AML-193 (cell line): ENCODE measurements around the gene C19orf85.

Experiments used
- DNase-seq, 2 experiments: peaks; one replicate each; lab custom pipeline; 2025; lab: John Stamatoyannopoulos, UW

The C19orf85 gene

DNA sequence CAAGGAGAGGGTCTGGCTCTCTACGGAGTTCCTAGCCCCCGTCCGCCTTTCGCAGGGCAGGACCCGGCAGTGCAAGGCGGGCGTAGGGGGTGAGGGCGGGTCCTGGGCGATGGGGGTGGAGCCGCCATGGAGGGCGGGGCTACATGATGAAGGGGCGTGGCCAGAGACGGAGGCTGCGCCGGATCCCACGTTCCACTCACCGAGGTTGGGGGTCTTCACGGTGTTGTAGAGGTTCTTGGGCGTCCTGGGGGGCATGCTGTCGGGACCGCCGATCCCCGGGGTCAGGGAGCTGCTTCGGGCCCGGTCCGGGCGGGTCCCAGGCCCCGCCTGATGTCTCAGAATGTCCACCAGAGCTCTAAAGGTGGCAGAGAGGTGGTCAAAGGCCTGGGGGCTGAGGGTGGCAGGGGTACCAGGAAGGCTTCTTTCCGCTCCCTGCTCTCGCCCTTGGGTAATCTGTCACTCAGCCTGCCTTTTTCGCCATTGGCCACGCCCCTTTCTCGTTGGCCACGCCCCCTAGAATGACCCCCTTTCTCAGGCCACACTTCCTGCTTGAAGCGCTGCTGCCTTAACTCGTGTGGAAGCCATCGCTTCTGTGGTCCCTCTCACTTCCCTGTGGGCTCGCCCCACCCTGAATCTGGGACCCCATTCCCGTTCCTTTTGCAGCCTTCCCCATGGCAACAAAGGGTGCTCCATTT is 24.0 kb downstream of the C19orf85 start:
- DNase-seq = no peak

DNA sequence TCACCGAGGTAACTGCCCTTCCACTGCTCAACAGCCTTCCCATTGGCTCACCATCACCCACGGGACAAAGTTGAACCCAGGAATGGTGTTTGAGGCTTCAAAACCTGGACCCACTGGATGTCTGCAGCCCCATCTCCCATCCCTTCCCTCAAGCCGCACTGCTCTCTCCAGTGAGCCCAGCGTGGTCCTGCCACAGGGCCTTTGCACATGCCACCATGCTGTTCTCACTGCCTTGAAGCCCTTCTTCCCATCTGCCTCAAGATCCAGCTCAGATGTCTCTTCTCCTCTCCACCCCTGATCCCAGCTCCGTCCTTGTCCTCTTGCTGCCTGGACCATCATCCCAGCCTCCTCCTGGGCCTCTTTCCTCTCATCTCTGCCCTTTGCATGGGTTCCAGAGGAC is 25.5 kb downstream of the C19orf85 start:
- no peak for DNase-seq

DNA sequence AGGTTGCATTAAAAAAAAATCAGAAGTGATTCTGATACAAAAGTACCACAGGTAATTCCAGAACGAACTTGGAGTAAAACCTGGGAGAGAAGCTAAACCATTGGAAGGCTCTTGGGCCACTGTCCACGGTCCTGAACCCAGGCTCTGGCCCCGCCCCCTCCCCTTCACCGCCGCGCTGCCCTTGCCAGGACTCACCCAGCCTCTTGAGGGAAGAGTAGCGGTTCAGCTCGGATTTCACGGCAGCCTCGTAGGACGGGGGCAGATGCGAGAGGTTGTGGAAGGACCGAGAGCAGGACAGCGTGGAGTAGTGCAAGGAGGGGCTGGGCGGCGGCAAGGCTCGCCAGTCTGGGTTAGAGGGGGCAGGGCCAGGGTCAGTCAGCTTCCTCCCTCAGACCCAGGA is 27.1 kb downstream of the C19orf85 start:
- peak in 1 of 2 experiments; percentile 20 for DNase-seq

DNA sequence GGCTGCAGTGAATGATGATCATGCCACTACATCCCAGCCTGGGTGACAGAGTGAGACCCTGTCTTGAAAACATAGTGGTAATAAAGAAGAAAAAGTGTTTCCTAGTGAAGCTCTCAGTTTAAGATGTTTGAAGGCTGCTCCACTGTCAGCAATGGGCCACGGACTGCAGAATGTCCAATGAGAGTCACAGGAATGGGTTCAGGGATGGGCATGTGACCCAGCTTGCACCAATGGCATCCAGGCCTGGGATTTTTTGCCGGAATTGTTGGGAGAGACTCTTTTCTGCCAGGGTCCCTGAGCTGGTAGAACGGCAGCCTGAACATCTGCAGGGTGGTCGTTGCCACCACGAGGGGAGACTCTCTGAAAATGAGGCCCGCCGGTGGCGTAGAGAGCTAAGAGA is 27.7 kb downstream of the C19orf85 start:
- no peak for DNase-seq

DNA sequence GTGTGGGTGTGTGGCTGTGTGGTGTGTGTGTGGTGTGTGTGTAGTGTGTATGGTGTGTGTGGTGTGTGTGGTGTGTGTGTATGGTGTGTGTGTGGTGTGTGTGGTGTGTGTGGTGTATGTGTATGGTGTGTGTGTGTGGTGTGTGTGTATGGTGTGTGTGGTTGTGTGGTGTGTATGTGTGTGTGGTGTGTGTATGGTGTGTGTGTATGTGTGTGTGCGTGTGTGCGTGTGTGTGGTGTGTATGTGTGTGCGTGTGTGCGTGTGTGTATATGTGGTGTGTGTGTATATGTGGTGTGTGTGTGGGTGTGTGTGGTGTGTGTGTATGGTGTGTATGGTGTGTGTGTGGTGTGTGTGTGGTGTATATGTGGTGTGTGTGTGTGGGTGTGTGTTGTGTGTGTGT is 29.5 kb downstream of the C19orf85 start:
- DNase-seq = no peak

DNA sequence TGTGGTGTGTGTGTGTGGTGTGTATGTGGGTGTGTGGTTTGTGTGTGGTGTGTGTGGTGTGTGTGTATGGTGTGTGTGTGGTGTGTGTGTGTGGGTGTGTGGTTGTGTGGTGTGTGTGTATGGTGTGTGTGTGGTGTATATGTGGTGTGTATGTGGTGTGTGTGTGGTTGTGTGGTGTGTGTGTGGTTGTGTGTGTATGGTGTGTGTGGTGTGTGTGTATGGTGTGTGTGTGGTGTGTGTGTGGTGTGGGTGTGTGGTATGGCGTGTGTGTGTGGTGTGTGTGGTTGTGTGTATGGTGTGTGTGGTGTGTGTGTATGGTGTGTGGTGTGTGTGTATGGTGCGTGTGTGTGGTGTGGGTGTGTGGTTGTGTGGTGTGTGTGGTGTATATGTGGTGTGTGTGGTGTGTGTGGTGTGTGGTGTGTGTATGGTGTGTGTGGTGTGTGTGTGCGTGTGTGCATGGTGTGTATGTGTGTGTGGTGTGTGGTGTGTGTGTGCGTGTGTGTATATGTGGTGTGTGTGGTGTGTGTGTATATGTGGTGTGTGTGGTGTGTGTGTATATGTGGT is 30.1 kb downstream of the C19orf85 start:
- DNase-seq = no peak

DNA sequence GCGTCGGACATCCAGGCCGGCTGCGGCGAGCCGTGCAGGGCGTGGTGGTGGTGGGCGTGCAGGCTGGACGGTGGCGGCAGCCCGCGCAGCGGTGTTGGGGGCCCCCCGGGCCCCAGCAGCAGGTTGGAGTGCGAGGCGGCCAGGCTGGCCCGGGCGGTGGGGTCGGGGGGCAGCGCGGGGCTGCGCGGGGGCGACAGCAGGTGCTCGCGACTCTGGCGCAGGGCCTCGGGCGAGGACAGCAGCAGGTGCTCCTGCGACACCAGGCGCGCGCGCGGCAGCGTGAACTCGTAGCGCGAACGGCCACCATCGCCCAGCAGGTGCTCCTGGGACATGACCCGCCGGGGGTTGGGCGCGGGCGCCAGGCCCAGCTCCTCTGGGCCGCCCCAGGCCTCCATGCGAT is 31.3 kb downstream of the C19orf85 start:
- no peak for DNase-seq

DNA sequence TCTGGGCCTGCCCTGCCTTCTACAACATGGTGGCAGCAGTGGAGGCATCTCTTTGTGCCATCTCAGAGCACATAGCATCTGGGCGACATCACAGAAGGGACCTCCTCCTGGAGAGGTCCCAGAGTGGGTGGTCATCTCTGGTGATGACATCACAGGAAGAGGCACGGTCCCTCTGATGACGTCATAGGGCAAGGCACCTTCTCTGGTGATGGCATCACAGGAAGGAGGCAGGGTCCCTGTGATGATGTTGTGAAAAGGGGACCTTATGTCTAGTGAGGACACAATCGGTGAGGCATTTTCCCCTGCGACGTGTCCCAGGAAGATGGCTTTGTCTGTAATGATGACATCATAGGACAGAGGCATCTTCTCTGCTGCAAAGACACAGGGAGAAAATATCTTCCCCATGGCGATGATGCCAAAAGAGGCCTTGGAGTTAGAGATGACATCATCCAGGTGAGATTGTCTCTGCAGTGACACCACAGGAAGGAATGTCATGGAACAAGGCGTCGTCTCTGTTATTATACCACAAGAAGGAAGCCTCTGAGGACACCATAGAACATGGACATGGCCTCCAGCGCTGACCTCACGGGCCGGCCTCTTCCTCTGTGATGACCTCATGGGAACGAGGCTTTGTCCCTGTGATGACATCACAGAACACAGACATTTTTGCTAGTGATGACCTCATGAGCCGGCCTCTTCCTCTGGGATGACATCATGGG is 32.2 kb downstream of the C19orf85 start:
- no peak for DNase-seq

DNA sequence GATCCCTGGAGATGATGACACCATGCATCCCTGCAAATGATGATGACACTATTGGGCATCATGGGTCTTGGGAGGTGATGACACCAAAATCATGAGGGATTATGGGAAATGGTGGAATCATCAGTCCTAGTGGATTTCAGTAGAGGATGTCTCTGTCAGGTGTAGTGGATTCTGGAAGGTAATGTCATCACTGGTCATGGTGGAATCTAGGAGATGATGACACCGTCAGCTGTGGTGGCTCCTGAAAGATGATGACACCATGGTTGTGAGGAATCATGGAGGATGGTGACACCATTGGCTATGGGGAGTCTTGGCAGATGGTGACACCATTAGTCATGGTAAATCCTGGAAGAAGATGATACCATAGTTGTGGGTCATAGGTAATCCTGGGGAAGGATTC is 33.4 kb downstream of the C19orf85 start:
- no peak for DNase-seq

DNA sequence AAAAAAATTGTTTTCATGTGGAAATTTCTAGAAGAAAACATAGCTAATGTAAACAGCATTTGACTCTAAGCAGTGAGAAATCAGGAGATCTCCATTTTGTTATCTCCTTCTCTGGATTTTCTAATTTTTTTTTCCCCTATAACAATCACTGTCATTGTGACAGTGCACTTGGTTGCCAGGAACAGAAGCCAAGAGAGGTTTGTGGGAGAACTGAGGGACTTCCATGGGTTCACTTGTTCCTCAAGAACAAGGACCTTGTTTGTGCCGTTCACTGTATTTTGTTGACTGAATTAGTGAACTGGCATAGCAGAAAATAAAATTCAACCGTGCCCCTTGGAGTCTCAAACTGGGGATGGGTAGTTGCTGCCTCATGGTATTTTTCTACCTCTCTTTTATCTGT is 38.5 kb downstream of the C19orf85 start:
- DNase-seq = no peak

DNA sequence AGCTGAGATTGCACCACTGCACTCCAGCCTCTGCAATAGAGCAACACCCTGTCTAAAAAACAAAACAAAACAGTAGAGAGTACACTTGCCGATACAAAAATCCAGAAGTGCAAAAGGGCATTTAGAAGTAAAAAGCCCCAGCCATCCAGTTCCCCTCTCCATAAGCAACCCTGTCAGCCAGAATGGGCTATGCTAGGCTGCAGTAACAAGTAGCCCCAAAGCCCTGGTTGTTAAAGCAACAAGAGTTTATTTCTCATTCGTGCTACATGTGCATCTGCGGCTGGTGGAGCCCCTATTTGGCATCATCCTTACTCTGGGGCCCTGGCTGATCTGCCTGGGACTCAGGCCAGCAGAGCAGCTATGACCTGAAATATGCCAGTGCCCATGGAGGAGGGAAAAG is 40.0 kb downstream of the C19orf85 start:
- no peak for DNase-seq

DNA sequence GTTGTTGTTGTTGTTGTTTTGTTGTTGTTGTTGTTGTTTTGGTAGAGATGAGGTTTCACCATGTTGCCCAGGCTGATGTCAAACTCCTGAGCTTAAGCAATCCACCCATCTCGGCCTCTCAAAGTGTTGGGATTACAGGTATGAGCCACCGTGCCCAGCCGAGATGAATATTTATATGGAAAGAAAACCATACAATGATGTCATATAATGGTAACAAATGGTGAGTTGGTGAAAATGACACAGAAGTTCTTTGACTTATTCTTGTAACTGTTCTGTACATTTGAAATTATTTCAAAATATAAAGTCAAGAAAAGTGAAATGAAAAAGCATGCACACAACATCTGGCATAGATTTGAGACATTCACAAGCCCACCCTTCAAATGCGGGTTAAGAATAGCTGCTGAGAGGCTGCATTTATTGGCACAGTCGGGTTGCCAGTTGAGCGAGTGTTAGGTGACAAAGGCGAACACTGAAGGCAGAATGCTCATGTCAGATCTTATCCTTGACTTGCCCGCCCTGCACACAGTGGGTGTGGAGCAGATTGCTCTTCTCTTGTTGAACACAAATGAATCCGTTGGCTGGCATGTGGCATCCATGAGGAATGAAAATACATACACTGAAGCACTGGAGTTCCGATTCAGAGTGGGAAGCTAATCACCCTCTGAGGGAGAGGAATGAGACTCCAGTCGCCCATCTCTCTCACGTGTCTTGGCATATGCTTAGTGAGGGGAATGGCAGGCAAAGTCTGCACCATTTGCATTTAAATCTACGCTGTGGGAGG is 41.1 kb downstream of the C19orf85 start:
- DNase-seq = no peak

DNA sequence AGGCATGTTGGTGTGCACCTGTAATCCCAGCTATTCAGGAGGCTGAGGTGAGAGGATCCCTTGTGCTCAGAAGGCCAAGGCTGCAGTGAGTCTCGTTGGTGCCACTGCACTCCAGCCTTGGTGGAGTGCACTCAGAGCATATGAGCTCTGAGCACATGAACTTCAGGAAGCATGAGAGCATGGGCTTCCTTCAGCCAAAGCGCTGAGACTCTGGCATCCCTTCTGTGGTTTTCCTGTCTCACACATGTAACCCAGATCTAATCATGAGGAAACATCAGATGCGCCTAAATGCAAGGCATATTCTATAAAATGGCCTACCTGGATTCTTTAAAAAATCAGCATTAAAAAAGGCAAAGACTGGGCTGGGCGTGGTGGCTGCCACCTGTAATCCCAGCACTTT is 43.3 kb downstream of the C19orf85 start:
- peak; percentile 59 to 63 for DNase-seq

DNA sequence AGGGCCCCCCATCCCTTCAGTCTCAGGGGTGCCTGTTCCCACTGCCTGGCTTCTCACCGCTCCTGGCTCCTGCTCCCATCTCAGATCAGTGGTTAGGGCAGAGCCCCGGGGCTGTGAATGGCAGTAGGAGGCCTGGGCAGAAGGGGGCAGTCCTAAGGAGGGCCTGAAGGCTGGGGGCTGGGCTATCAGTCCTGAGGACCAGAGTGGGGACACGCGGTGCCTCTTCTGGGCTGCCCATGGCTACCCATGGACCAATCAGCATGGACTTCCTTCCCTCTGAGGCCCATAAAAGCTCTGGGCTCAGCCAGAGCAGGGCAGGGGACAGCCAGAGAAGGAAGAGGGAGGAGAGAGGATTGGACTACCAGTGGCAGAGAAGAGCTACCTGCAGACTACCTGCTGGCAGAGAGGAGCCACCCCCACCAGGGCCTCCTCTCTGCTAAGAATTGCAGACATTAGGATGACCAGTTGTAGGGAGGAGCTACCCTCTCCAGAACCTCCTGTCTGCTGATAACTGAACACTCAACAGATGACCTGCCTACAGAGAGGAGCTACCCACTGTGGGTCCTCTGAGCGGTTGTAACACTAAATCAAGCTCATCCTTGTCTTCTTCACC is 44.8 kb downstream of the C19orf85 start:
- no peak for DNase-seq

DNA sequence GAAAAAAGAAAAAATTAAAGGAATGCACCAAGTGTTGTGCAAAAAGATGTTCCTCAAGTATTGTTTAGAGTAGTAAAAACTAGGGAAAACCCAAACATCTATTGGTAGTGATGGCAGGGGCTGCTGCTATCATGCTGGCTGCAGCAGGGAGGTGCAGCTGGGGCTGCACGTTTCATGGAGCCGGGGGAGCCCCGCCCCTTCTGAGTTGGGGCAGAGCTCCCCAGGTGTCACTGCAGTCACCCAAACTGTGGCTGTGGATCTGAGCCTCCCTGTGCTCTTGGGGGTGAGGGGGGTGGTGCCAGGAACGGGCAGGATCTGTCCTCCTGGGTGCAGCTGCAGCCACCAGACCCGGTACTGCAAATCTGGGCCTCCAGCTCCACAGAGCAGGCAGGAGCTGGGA is 45.4 kb downstream of the C19orf85 start:
- no peak for DNase-seq

DNA sequence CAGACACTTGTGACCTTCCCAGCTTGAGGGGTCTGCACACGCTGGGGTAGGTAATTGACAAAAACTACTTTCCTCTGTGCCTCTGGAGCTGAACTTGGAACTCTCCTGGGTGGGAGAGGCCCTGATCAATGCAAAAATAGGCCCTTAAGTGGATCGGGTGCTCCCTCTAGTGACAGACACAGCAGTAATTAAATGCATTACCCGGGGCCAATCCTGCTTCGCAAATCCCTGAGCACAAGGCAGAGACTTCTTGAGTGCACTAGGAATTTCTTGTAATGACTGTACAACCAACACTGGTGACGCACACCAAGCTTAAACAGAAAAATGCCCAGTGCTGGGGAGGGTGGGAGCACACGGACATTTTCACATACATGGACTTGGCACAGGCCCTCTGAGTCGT is 46.4 kb downstream of the C19orf85 start:
- peak; percentile 53 to 62 for DNase-seq
